Lower lobe of right lung (tissue), 2 donors: ENCODE results near the gene ANKS1B. TPM values are rescaled to one million over a fixed set of nuclear protein-coding genes. Genes with fewer than 3 reads are reported as not detected.

Experiments used
- ATAC-seq, 2 donors: fragments of 200-7000 bp; cut with Tn5 transposase; one replicate each; pipeline ENCODE4 v1.9.1; 2020 to 2022; ENCODE audit warnings: mild to moderate bottlenecking in 2 of 2, moderate library complexity in 2 of 2
- DNase-seq: peaks from one replicate; pipeline ENCODE4 v3.0.0-alpha.2; 2020
- H3K27ac ChIP-seq: fragments of 200-600 bp; one replicate; pipeline ENCODE4 v1.8.0; 2022
- H3K27me3 ChIP-seq: fragments of 200-600 bp; one replicate; pipeline ENCODE4 v1.8.0; 2022; ENCODE audit warnings: low read depth
- H3K36me3 ChIP-seq: fragments of 200-600 bp; one replicate; pipeline ENCODE4 v1.8.0; 2022; ENCODE audit warnings: mild to moderate bottlenecking
- H3K4me1 ChIP-seq: fragments of 200-600 bp; one replicate; pipeline ENCODE4 v1.8.0; 2022
- H3K4me3 ChIP-seq: fragments of 200-600 bp; one replicate; pipeline ENCODE4 v1.8.0; 2022; ENCODE audit warnings: mild to moderate bottlenecking
- H3K9me3 ChIP-seq: fragments of 200-600 bp; one replicate; pipeline ENCODE4 v1.8.0; 2022
- intact Hi-C: fragments of 100-400 bp; cut with DNase I; formaldehyde crosslinking; loops from one replicate; pipeline ENCODE4 v1.11.0; 2022
- total RNA-seq: library from RNA; stranded (reverse); fragmentation: NEBNext Ultra II Directional; extraction: Animal tissue kit (Norgen Biotek cat#: 25700); gene quantifications from one replicate; pipeline ENCODE4 v1.2.1, GENCODE V29; 2021
- TF ChIP-seq, protein P1 (sequence below): fragments of 200-600 bp; IDR thresholded peaks from one replicate; pipeline ENCODE4 v1.8.0; 2022; ENCODE audit warnings: antibody characterized with exemption, mild to moderate bottlenecking
- donor health status: DM: no; HTN: yes; CAD: no; lungs with severe emphysema.

The ANKS1B gene
- total RNA-seq, 1 donor from 2014 or later, result 4.0 TPM

DNA sequence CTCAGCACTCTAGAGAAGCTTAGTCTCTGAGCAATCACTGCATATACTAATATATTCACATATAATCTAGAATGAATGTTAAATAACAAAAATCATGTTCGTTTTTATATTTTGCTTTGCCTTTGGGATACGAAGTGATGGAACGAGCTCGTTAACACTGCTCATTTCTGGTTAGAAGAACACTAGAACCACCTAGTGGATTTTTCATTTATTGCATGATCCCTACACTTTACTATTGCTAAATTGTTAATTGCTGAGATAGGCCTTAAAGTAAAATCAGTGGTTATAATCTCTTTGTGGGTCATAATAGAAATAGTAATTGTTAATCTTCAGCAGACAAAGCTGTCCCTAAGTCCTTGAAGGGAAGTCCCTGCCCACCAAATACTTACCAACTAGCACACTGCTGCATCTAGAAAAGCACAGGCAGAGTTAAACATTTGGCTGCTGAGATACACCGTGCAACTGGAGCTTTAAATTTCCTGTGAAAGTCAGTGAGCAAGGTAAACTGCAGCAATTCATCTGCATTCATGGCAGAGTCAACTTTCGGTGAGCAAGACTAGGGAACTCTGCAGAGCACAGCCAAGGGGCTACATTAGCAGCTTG lies 985.9 kb downstream of the ANKS1B start:
- H3K36me3 ChIP-seq, result no peaks in the 10 kb centered on the region
- H3K4me3 ChIP-seq, result no peak overlapping the region
- ATAC-seq (peak; percentile 67 to 77), DNase-seq (no peak)
- intact Hi-C loops, result no loop called here
- H3K27ac ChIP-seq, result no peak overlapping the region
- no peaks in the 10 kb centered on the region for H3K4me1 ChIP-seq
- no peaks in the 10 kb centered on the region for H3K27me3 ChIP-seq
- no peaks in the 10 kb centered on the region for H3K9me3 ChIP-seq
- TF ChIP-seq, protein P1, sequence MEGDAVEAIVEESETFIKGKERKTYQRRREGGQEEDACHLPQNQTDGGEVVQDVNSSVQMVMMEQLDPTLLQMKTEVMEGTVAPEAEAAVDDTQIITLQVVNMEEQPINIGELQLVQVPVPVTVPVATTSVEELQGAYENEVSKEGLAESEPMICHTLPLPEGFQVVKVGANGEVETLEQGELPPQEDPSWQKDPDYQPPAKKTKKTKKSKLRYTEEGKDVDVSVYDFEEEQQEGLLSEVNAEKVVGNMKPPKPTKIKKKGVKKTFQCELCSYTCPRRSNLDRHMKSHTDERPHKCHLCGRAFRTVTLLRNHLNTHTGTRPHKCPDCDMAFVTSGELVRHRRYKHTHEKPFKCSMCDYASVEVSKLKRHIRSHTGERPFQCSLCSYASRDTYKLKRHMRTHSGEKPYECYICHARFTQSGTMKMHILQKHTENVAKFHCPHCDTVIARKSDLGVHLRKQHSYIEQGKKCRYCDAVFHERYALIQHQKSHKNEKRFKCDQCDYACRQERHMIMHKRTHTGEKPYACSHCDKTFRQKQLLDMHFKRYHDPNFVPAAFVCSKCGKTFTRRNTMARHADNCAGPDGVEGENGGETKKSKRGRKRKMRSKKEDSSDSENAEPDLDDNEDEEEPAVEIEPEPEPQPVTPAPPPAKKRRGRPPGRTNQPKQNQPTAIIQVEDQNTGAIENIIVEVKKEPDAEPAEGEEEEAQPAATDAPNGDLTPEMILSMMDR, result peak; percentile 47

DNA sequence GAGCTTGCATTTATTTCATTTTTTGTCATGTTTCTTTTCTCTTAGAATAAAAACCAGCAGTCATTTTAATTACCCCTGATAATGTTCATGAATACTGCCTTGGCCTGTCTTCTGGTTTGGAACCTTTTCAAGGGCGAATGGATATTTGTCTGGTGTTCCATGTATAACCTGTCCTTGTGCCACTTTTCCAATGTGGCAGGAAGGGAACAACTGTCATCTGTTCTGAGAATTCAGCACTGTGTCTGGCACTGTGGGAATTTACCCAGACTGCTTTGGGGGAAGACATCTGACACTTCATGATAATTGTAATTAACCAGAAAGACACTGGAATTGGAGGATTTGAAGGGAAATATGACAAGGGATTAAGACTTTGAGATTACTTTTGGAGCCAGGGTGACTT lies 986.8 kb downstream of the ANKS1B start:
- no peaks in the 10 kb centered on the region for H3K36me3 ChIP-seq
- DNase-seq, result no peak
- H3K4me3 ChIP-seq, result no peak overlapping the region
- H3K27me3 ChIP-seq, result no peaks in the 10 kb centered on the region
- TF ChIP-seq, protein P1, result no peak
- intact Hi-C loops, result no loop called here
- no peak for ATAC-seq
- no peaks in the 10 kb centered on the region for H3K4me1 ChIP-seq
- H3K9me3 ChIP-seq, result no peaks in the 10 kb centered on the region
- H3K27ac ChIP-seq, result no peak overlapping the region

DNA sequence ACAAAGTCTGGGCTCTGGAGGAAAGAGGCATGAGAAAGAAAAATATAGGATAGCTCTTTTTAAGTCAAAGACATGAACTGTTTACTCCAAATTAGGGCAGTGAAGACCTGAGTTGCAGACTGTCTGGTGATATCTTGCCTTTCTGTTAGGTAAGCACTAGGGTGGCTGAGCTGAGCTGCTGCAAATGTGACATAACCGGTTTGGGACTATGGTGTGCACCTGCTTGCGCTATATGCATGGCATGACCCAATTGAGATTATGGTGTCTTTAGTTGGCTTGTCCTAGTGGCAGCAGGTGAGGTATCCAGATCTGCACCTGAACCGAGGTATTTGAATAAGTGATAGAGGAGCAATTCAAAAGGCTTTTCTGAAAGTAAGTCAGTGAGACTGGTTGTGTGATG lies 994.1 kb downstream of the ANKS1B start:
- ATAC-seq (no peak), DNase-seq (no peak)
- TF ChIP-seq, protein P1, result no peak
- Histone ChIP-seq H3K27me3 (no peaks in the 10 kb centered on the region), H3K27ac (no peak overlapping the region), H3K4me3 (no peak overlapping the region), H3K36me3 (no peaks in the 10 kb centered on the region), H3K4me1 (no peaks in the 10 kb centered on the region), H3K9me3 (peaks cover 7% of the 10 kb centered on the region)
- intact Hi-C loops, result no loop called here

GRCh38 chr12:98985156-98985555 lies 999.6 kb downstream of the ANKS1B start:
- Histone ChIP-seq H3K27me3 (no peaks in the 10 kb centered on the region), H3K9me3 (peaks cover 8% of the 10 kb centered on the region), H3K36me3 (no peaks in the 10 kb centered on the region), H3K4me1 (no peaks in the 10 kb centered on the region), H3K4me3 (no peak overlapping the region), H3K27ac (no peak overlapping the region)
- intact Hi-C loops, result no loop called here
- no peak for DNase-seq
- TF ChIP-seq, protein P1, result no peak
- ATAC-seq, result no peak

GRCh38 chr12:98983647-98984046 lies 1001.1 kb downstream of the ANKS1B start:
- no peaks in the 10 kb centered on the region for H3K36me3 ChIP-seq
- no peak overlapping the region for H3K27ac ChIP-seq
- H3K4me3 ChIP-seq, result no peak overlapping the region
- no peaks in the 10 kb centered on the region for H3K27me3 ChIP-seq
- H3K4me1 ChIP-seq, result no peaks in the 10 kb centered on the region
- no peak for ATAC-seq
- intact Hi-C loops, result no loop called here
- H3K9me3 ChIP-seq, result peaks cover 8% of the 10 kb centered on the region
- DNase-seq, result no peak
- TF ChIP-seq, protein P1, result no peak
